HG03108 (cell line): Measurements from ENCODE around the gene SLC22A5.

Experiments used
- ATAC-seq: cut with Tn5 transposase; IDR thresholded peaks from one replicate; pipeline ENCODE4 v1.9.1; 2021; ENCODE audit warnings: moderate library complexity; ENCODE audit not compliant: unreplicated experiment

The SLC22A5 gene

DNA sequence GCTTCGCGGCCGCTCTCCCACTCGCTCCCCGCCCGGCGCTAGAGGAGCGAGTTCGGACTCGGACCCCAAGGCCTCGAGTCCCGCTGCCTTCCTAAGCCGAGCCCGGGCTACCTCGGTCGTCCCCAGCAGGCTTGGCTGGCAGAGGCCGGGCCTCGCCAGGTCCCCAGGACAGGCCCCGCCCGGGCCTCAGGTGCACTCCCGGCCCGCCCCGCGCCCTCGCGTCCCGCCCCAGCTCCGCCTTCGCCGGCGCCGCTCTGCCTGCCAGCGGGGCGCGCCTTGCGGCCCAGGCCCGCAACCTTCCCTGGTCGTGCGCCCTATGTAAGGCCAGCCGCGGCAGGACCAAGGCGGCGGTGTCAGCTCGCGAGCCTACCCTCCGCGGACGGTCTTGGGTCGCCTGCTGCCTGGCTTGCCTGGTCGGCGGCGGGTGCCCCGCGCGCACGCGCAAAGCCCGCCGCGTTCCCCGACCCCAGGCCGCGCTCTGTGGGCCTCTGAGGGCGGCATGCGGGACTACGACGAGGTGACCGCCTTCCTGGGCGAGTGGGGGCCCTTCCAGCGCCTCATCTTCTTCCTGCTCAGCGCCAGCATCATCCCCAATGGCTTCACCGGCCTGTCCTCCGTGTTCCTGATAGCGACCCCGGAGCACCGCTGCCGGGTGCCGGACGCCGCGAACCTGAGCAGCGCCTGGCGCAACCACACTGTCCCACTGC lies at the start of gene SLC22A5:
Gene SLC22A5 (plus strand): TSS at position 237 of the 707 bp plus-strand sequence. CDS start 263 bp downstream, at position 500.
- ATAC-seq: peak; percentile 91

DNA sequence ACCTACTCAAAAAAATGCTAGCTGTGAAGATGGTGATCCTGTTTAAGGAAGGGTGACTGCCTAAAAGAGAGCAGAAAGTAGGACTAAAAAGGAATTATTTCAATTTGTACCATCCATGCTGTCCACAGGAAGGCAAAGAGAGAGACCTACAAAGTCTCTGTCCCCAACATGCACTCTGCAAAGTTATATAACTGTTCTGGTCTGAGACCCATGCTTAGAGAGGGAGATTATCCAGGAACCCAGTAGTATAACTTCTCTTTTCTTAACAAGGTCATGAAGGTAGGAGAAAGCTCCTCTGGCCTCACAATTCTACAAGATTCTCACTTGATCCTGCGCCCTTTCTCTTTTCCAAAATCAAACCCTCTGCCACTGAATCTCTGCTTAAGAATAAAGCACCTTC lies 49.5 kb upstream of the SLC22A5 start:
- ATAC-seq: no peak

DNA sequence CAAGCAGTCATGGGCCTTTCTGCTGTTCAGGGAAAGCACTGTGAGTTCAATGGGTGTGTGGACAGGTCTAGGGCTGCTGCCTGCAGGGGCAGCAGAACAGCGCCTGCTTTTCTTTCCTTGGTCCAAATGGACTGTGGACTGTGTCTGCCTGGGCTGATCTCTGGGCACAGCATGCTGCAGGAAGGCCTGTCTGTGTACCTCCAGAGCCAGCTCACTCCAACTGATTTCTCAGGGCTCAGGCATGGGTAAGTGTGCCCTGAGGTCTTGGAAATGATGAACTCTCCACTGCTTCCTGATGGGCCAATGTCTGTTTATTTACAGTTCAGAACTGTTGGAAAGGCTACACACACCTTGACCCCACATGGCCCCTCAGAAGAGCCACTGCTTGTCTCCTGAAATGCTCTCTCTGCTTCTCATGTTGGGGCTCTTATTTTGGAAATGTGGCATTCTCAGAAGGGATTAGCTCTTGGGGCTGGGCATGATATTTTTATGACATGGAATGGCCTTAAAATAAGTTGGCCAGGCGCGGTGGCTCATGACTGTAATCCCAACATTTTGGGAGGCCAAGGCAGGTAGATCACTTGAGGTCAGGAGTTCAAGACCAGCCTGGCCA lies 48.3 kb upstream of the SLC22A5 start:
- no peak for ATAC-seq

- no peak for ATAC-seq
Observed at GRCh38 chr5:132322266-132322665, 47.2 kb upstream of the SLC22A5 start.

- no peak for ATAC-seq
Observed at GRCh38 chr5:132323202-132323601, 46.3 kb upstream of the SLC22A5 start.

DNA sequence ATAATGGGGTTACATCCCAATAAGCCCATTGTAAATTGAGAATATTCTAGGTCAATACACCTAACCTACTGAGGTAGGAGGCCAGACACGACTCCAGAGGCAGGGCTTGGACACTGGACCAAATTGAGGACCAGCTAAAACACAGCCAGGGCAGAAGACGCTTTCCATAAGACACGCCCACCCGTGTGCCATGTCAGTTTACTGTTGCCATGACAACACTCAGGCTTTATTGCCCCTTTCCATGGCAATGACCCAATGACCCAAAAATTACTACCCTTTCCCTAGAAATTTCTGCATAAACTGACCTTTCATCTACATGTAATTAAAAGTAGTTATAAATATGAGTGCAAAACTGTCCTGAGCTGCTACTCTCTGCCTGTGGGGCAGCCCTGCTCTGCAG lies 43.8 kb upstream of the SLC22A5 start:
- no peak for ATAC-seq

- no peak for ATAC-seq
Observed at GRCh38 chr5:132327252-132327955, 42.1 kb upstream of the SLC22A5 start.

DNA sequence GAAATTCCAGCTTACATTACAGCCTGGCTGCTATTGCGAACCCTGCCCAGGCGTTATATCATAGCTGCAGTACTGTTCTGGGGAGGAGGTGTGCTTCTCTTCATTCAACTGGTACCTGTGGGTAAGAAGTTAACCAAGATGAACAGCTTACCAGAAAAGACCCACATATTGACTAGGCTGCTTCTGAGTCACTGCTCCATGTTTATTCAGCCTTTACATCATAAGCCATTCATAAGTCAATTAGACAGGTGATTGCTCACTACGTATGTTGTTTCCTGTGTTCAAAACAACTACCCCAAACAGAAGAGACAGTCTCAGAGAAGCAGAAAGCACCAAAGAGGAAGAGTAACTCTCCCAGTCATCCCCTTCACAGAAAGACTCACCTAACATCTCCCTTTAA lies 34.7 kb upstream of the SLC22A5 start:
- no peak for ATAC-seq

DNA sequence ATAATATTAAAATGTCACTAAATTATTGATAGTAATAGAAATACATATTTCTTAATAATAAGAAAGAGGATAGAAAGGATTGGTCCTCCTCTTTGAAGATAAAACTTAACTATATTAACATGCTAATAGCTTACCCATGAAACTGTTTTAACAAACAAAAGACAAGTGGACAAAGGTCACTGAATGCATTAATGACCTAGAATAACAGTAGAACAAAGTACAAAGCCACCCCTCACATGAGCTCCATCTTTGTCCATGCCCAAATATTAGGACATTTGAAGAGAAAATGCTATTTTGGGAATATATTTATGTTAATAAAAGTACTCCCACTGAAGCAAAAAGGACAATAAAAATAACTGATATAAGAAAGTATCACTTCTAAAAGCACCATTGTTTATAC lies 34.1 kb upstream of the SLC22A5 start:
- no peak for ATAC-seq

- no peak for ATAC-seq
Observed at GRCh38 chr5:132339502-132339901, 30.0 kb upstream of the SLC22A5 start.

DNA sequence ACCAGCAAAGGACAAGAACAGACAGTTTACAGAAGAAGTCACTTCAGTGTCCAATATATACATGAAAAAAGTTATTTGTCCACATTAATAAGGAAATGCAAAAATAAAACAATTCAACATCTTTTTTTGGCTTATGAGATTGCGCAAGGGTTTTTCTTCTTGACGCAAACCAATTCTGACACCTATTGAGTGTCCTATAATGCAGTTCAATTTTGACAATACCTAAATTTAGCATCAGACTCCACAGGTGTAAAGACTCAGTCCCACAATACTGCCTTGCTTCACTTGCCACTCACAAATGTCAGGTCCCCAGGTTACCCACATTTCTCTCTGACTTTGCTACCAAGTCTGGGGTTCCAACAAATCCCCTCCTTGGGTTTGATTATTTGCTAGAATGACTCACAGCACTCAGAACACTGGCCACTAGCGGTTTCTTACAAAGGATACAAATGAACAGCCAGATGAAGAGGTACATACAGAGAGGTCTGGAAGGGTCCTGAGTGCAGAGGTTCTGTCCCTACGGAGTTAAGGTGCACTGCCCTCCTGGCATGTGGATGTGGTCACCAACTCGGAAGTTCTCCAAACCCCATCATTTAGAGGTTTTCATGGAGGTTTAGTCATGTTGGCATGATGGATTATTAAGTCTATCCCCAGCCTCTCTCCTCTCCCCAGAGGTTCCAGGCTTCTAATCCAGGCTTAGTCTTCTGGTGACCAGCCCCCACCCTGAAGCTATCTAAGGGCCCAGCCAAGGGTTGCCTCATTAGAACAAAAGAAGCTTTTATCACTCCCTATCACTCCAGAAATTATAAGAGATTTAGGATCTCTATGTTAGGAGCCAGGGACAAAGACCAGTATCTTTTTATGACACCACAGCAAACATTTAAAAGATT lies 27.0 kb upstream of the SLC22A5 start:
- ATAC-seq: no peak

DNA sequence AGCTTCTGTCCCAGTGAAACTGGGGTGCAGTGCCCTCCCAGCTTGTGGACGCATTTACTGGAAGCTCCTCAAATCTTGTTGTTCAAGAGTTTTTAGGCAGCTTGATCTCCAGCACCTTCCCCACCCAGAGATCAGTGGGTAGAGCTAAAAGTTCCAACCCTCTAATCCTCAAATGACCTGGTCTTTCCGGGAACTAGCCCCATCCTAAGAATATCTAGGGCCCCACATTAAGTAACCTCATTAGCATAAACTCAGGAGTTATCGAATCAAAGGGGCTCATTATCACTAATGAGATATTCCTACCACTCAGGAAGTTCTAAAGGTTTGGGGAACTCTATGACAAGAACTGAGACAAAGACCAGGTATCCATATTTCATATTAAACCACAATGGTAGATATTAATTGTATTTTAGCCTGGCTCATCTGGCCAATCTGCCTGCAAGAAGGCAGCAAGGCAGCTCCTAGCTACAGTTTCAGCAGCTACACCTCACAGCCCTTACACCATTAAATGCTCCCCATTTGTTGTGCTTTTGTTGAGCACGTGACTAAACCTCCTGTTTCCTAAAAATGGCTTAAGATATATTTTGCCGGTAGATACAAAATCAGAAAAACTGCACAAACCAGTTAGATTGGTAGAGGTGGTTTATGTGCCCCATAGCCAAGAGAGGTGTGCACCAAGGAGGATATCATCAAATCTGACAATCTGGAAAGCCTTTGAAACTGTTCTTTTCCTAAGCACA lies 24.6 kb upstream of the SLC22A5 start:
- no peak for ATAC-seq

DNA sequence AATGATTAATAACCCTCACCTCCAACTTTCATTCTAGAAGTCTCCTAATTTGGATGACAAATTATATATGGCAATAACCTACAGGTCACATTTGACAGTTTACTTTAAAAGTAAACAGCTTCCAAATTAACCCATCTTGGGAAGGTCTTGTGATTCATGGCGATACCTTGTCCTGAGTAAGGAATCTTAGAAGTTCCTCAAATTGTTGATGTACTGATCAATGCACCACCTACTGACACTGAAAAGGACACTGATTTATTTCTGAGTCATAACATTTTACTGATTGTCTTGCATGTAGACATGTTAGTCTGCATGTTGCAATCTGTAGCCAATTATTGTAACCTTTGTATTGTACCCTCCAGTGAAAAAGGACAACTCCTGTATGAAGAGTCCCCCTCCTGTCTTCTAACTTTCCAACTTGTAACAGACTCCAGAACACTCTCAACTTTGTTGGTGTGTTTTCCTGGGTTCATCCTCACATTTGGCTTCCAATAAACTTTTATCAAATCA lies 16.0 kb upstream of the SLC22A5 start:
- ATAC-seq: no peak

GRCh38 chr5:132354381-132355139 lies 14.9 kb upstream of the SLC22A5 start:
- ATAC-seq: no peak

DNA sequence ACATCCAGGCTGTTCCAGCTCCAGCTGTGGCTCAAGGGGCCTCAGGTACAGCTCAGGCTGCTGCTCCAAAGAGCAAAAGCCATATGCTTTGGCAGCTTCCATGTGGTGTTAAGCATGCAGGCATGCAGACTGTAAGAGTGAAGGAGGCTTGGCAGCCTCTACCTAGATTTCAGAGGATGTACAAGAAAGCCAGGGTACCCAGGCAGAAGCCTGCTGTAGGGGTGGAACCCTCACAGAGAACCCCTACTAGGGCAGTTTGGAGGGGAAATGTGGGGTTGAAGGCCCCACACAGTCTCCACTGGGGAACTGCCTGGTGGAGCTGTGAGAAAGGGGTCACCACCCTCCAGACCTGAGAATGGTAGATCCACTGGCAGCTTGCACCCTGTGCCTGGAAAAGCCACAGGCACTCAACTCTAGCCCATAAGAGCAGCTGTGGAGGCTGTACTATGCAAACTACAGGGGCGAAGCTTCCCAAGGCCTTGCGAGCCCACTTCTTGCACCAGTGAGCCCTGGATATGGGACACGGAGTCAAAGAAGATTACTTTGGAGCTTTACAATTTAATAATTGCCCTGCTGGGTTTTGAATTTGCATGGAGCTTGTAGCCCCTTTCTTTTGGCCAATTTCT lies 14.3 kb upstream of the SLC22A5 start:
- ATAC-seq: no peak

DNA sequence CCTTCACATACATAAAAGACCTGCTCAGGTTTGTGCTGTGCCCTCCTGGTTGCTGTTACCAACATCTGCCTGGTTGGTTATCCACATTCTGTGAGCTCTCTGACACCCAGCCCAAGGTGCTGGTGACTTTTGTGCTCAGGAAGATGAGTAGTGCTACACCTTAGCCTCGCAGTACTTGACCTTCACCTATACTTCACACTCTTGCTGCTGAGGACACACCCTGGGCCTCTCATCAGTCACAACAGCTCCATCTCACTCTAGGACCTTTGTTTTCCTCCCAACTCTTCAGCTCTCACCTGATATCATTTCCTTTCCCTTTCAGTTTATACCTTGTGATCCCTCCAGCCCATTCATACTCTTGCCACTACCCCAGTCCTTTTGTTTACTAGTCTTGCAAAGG lies 10.7 kb upstream of the SLC22A5 start:
- ATAC-seq: no peak

DNA sequence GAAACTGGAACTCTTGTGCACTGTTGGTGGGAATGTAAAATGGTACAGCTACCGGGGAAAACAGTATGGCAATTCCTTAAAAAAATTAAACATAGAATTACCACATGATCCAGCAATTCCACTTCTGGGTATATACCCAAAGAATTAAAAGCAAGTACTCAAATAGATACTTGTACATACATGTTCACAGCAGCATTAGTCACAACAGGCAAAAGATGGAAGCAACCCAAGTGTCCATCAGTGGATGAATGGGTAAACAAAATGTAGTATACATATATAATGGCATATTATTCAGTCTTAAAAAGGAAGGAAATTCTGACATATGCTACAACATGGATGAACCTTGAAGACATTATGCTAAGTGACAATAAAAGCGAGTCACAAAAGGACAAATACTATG lies 7.4 kb upstream of the SLC22A5 start:
- ATAC-seq: no peak

DNA sequence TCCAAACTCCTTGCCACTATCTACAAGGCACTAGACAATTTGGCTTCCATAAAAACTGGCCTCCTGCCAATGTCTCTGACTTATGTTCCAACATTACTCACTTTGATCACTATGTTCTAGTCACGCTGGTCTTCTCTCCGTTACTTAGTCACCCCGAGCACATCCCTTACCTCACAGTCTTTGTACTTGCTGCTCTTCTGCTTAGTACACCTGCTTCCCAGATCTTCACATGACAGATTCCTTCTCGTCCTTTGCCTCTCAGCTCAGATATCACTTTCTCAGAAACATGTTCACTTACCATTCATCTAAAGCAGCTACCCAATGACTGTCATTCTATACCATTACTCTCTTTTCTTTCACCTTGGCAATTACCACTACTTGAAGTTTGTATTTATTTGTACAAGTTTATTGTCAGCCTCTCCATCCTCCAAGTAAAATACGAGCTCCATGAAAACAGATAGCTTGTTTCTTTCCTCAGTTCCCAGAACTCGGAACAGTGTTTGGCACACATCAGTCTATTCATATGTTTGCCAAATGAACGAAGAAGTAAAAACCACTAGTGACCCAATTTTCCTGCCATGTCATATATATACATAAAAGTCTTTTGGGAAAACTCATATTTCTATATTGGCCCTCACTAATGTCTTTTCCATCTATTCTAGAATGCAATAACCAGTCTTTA lies 5.9 kb upstream of the SLC22A5 start:
- no peak for ATAC-seq

DNA sequence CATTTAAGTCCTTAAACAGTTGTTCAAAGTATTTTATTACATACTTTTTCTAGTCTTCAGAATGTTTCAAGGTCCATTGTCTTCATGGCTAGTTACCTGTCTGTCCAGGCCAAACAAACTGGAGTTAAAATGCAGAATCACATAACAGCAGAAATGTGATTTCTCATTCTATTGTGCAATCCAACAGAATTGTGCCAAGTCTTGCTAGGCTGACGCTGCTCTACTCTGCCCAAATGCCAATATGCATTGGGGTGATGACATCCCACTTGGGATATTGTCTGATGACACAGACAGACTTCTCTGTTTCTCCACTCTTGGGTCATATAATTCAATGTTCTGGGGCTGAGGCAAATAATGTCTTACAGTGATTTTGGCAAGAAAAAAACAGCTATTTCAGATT lies 5.2 kb upstream of the SLC22A5 start:
- no peak for ATAC-seq
